Naive thymus-derived CD4-positive, alpha-beta T cell (primary cell): ENCODE results near the gene RTP2. TPM values are rescaled to one million over a fixed set of nuclear protein-coding genes. Genes with fewer than 3 reads are reported as not detected.

Source experiments
- ATAC-seq: fragments of 150-1000 bp; cut with Tn5 transposase; 2 replicates; pipeline ENCODE4 v1.10.0; 2021; ENCODE audit warnings: mild to moderate bottlenecking, moderate library complexity
- CTCF ChIA-PET: fragments of 350-600 bp; sonication (Branson Sonifier 250); formaldehyde crosslinking; loops from one replicate; lab custom pipeline; 2021; ENCODE audit warnings: antibody characterized with exemption; lab: Charles Lee
- POLR2A ChIA-PET: fragments of 350-600 bp; sonication (Branson Sonifier 250); formaldehyde crosslinking; loops from one replicate; lab custom pipeline; 2021; ENCODE audit warnings: antibody characterized with exemption, inconsistent platforms; lab: Charles Lee
- DNase-seq, 9 donors: peaks; one replicate each; pipeline versions ENCODE4 v3.0.0 to v3.0.0-alpha.2; 2020 to 2022; ENCODE audit warnings: mixed read lengths in 1 of 9
- H3K27ac ChIP-seq: one replicate; pipeline ENCODE4 v1.7.0; 2013; ENCODE audit warnings: mild to moderate bottlenecking, low read depth, low read length, moderate library complexity
- H3K27me3 ChIP-seq, 2 donors: one replicate each; pipeline ENCODE4 v1.7.0; 2013; ENCODE audit warnings: low read length in 2 of 2, mild to moderate bottlenecking in 2 of 2, moderate library complexity in 2 of 2; ENCODE audit not compliant: control insufficient read depth in 2 of 2, insufficient read depth in 2 of 2
- H3K36me3 ChIP-seq, 3 experiments: 1 replicate in 2 of 3; 2 replicates in 1 of 3; pipeline ENCODE4 v1.7.0; 2013; ENCODE audit warnings: low read length in 3 of 3, mild to moderate bottlenecking in 3 of 3, moderate library complexity in 1 of 3; ENCODE audit not compliant: insufficient read depth in 3 of 3, control insufficient read depth in 2 of 3
- H3K4me1 ChIP-seq, 2 donors: one replicate each; pipeline ENCODE4 v1.7.0; 2013; ENCODE audit warnings: low read length in 2 of 2, mild to moderate bottlenecking in 2 of 2, moderate library complexity in 1 of 2; ENCODE audit not compliant: control insufficient read depth in 2 of 2, insufficient read depth in 2 of 2
- H3K4me3 ChIP-seq: 2 replicates; pipeline ENCODE4 v1.7.0; 2013; ENCODE audit warnings: mild to moderate bottlenecking, low read length
- H3K9me3 ChIP-seq, 3 experiments: 1 replicate in 2 of 3; 2 replicates in 1 of 3; pipeline ENCODE4 v1.7.0; 2013; ENCODE audit warnings: low read length in 3 of 3; ENCODE audit not compliant: control insufficient read depth in 2 of 3
- H3K27ac Mint-ChIP-seq, 9 donors: one replicate each; pipeline ENCODE4 v1.8.0; 2020 to 2022; ENCODE audit warnings: mixed read lengths in 9 of 9, mild to moderate bottlenecking in 8 of 9, moderate library complexity in 5 of 9, inconsistent platforms in 2 of 9
- H3K27me3 Mint-ChIP-seq, 5 donors: one replicate each; pipeline ENCODE4 v1.8.0; 2021 to 2022; ENCODE audit warnings: mixed read lengths in 5 of 5, mild to moderate bottlenecking in 1 of 5
- H3K36me3 Mint-ChIP-seq, 5 donors: one replicate each; pipeline ENCODE4 v1.8.0; 2020 to 2022; ENCODE audit warnings: mixed read lengths in 5 of 5, mild to moderate bottlenecking in 3 of 5, inconsistent platforms in 1 of 5
- H3K4me1 Mint-ChIP-seq, 7 donors: one replicate each; pipeline ENCODE4 v1.8.0; 2020 to 2022; ENCODE audit warnings: mixed read lengths in 7 of 7, mild to moderate bottlenecking in 3 of 7, inconsistent platforms in 1 of 7
- H3K4me3 Mint-ChIP-seq, 10 donors: one replicate each; pipeline ENCODE4 v1.8.0; 2020 to 2022; ENCODE audit warnings: mild to moderate bottlenecking in 10 of 10, mixed read lengths in 10 of 10, moderate library complexity in 6 of 10, inconsistent platforms in 2 of 10
- H3K9me3 Mint-ChIP-seq, 11 donors: one replicate each; pipeline ENCODE4 v1.8.0; 2020 to 2022; ENCODE audit warnings: mixed read lengths in 11 of 11, mild to moderate bottlenecking in 4 of 11, inconsistent platforms in 1 of 11, moderate library complexity in 1 of 11
- intact Hi-C, 2 donors: fragments of 100-400 bp; cut with micrococcal nuclease; formaldehyde crosslinking; loops; one replicate each; pipeline ENCODE4 v1.15.1; 2023
- polyA plus RNA-seq, 2 donors: library from polyadenylated mRNA; unstranded; fragments of 300-500 nt; fragmentation: Illumina TruSeq; gene quantifications; one replicate each; pipeline ENCODE4 v1.2.3, GENCODE V29; 2021
- total RNA-seq, 6 experiments: library from RNA in 5 of 6; stranded (reverse) in 5 of 6; gene quantifications; 1 replicate in 5 of 6; 2 replicates in 1 of 6; pipeline ENCODE4 v1.2.3 and lab custom pipeline; 2021 to 2026

Gene RTP2
- total and polyA plus RNA-seq, 7 experiments from 2014 or later = not detected

GRCh38 chr3:187700249-187700648 lies 2.1 kb downstream of the RTP2 start:
- Mint-ChIP-seq H3K9me3 (no peaks in the 10 kb centered on the region), H3K4me1 (no peaks in the 10 kb centered on the region), H3K4me3 (no peak overlapping the region), H3K36me3 (no peaks in the 10 kb centered on the region), H3K27ac (no peak overlapping the region), H3K27me3 (peaks cover 0 to 13% (median 4%) of the 10 kb centered on the region in 5 donors)
- no peaks in the 10 kb centered on the region for H3K9me3 ChIP-seq
- H3K4me3 ChIP-seq = no peak overlapping the region
- H3K27ac ChIP-seq = no peak overlapping the region
- ChIA-PET CTCF (interaction anchor here (0.5 kb wide), 1 partner anchor 80 kb away, joined by 3 read pairs; no protein-coding TSS in a partner anchor), POLR2A (no interaction called here)
- no peaks in the 10 kb centered on the region for H3K4me1 ChIP-seq
- intact Hi-C loops = no loop called here
- no peak for ATAC-seq
- DNase-seq = no peak
- no peaks in the 10 kb centered on the region for H3K27me3 ChIP-seq
- no peaks in the 10 kb centered on the region for H3K36me3 ChIP-seq

- CTCF ChIA-PET = no interaction called here
- Histone ChIP-seq H3K4me3 (no peak overlapping the region), H3K9me3 (no peaks in the 10 kb centered on the region), H3K27me3 (no peaks in the 10 kb centered on the region), H3K27ac (no peak overlapping the region), H3K36me3 (no peaks in the 10 kb centered on the region), H3K4me1 (no peaks in the 10 kb centered on the region)
- no peak for ATAC-seq
- Mint-ChIP-seq H3K27ac (no peak overlapping the region), H3K36me3 (peaks cover 0 to 7% (median 0%) of the 10 kb centered on the region in 5 donors), H3K4me3 (no peak overlapping the region), H3K4me1 (no peaks in the 10 kb centered on the region), H3K27me3 (peaks cover 6 to 22% (median 13%) of the 10 kb centered on the region in 5 donors), H3K9me3 (no peaks in the 10 kb centered on the region)
- intact Hi-C loops = no loop called here
- no peak for DNase-seq
- POLR2A ChIA-PET = no interaction called here
These were observed 3.6 kb downstream of the RTP2 start for GRCh38 chr3:187698499-187699399.

GRCh38 chr3:187696021-187696420 lies 6.3 kb downstream of the RTP2 start:
- Histone ChIP-seq H3K36me3 (no peaks in the 10 kb centered on the region), H3K4me1 (no peaks in the 10 kb centered on the region), H3K4me3 (no peak overlapping the region), H3K9me3 (no peaks in the 10 kb centered on the region), H3K27me3 (no peaks in the 10 kb centered on the region), H3K27ac (no peak overlapping the region)
- POLR2A ChIA-PET = no interaction called here
- no peak overlapping the region for H3K27ac Mint-ChIP-seq
- ATAC-seq (peak; percentile 16), DNase-seq (no peak)
- H3K36me3 Mint-ChIP-seq = peaks cover 0 to 7% (median 0%) of the 10 kb centered on the region in 5 donors
- intact Hi-C loops = no loop called here
- no peaks in the 10 kb centered on the region for H3K4me1 Mint-ChIP-seq
- peaks cover 12 to 45% (median 19%) of the 10 kb centered on the region in 5 donors for H3K27me3 Mint-ChIP-seq
- H3K9me3 Mint-ChIP-seq = no peaks in the 10 kb centered on the region
- H3K4me3 Mint-ChIP-seq = no peak overlapping the region
- CTCF ChIA-PET = no interaction called here

GRCh38 chr3:187695449-187695848 lies 6.9 kb downstream of the RTP2 start:
- Mint-ChIP-seq H3K4me1 (no peaks in the 10 kb centered on the region), H3K9me3 (no peaks in the 10 kb centered on the region), H3K27me3 (peaks cover 12 to 48% (median 20%) of the 10 kb centered on the region in 5 donors), H3K4me3 (no peak overlapping the region), H3K36me3 (peaks cover 0 to 7% (median 0%) of the 10 kb centered on the region in 5 donors), H3K27ac (no peak overlapping the region)
- Histone ChIP-seq H3K27me3 (no peaks in the 10 kb centered on the region), H3K9me3 (no peaks in the 10 kb centered on the region), H3K36me3 (no peaks in the 10 kb centered on the region), H3K27ac (no peak overlapping the region), H3K4me1 (no peaks in the 10 kb centered on the region), H3K4me3 (no peak overlapping the region)
- ChIA-PET POLR2A (no interaction called here), CTCF (no interaction called here)
- no peak for ATAC-seq
- no peak for DNase-seq
- intact Hi-C loops = no loop called here

- no peak overlapping the region for H3K27ac Mint-ChIP-seq
- no peak overlapping the region for H3K27ac ChIP-seq
- H3K4me1 ChIP-seq = no peaks in the 10 kb centered on the region
- H3K4me3 ChIP-seq = no peak overlapping the region
- no peaks in the 10 kb centered on the region for H3K9me3 ChIP-seq
- CTCF ChIA-PET = no interaction called here
- H3K36me3 ChIP-seq = no peaks in the 10 kb centered on the region
- H3K4me1 Mint-ChIP-seq = no peaks in the 10 kb centered on the region
- H3K36me3 Mint-ChIP-seq = peaks cover 0 to 7% (median 0%) of the 10 kb centered on the region in 5 donors
- no peaks in the 10 kb centered on the region for H3K9me3 Mint-ChIP-seq
- no peak overlapping the region for H3K4me3 Mint-ChIP-seq
- POLR2A ChIA-PET = no interaction called here
- DNase-seq = no peak
- intact Hi-C loops = no loop called here
- no peak for ATAC-seq
- H3K27me3 Mint-ChIP-seq = peaks cover 15 to 48% (median 22%) of the 10 kb centered on the region in 5 donors
- no peaks in the 10 kb centered on the region for H3K27me3 ChIP-seq
These were observed 7.6 kb downstream of the RTP2 start for GRCh38 chr3:187694801-187695200.

- H3K27ac Mint-ChIP-seq = no peak overlapping the region
- Histone ChIP-seq H3K9me3 (no peaks in the 10 kb centered on the region), H3K27ac (no peak overlapping the region), H3K36me3 (no peaks in the 10 kb centered on the region), H3K4me3 (no peak overlapping the region), H3K27me3 (no peaks in the 10 kb centered on the region), H3K4me1 (no peaks in the 10 kb centered on the region)
- DNase-seq = no peak
- H3K9me3 Mint-ChIP-seq = no peaks in the 10 kb centered on the region
- no peaks in the 10 kb centered on the region for H3K4me1 Mint-ChIP-seq
- intact Hi-C loops = no loop called here
- ATAC-seq = no peak
- peaks cover 0 to 7% (median 0%) of the 10 kb centered on the region in 5 donors for H3K36me3 Mint-ChIP-seq
- H3K4me3 Mint-ChIP-seq = no peak overlapping the region
- ChIA-PET CTCF (interaction anchor here (0.7 to 1.2 kb wide), 3 partner anchors 33 to 1163 kb away, joined by 3 to 4 read pairs (median 4); no protein-coding TSS in a partner anchor), POLR2A (no interaction called here)
- H3K27me3 Mint-ChIP-seq = peaks cover 22 to 51% (median 29%) of the 10 kb centered on the region in 5 donors
These were observed 8.9 kb downstream of the RTP2 start for GRCh38 chr3:187693431-187693830.
